Measurements from ENCODE around the gene MARCHF7.

Gene MARCHF7

DNA sequence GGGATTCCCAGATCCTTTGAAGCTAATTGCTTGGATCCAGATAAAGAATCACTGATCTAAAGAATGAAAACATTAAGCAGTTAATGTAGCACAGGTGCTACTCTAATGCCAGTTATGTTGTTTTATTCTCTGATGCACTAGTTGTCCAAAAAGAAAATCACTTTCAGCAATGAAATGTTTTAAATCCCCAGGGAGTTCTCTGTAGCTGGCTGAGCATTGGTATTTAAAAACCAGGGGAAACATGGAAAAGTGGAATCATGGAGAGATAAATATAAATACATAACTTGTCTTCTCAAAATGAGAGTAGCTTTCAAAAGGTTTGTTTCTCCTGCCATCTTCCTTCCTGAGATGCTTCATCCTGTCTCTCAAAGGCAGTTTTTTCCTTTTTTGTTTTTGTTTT lies 48.0 kb downstream of the MARCHF7 start:
- no peak for DNase-seq

- DNase-seq: peak in 1 of 56 donors; percentile 2
Observed at GRCh38 chr2:159762075-159762474, 49.8 kb downstream of the MARCHF7 start.

Data from amygdala (tissue), 56 donors.